ENCODE measurements around the gene ZNF860.

ZNF860 gene

GRCh38 chr3:31974964-31975363 lies 6.6 kb upstream of the ZNF860 start:
- no peak for TF ChIP-seq CTCF (IDR thresholded peaks at IDR 0.05; ENCODE audit: control insufficient read depth, insufficient read depth, low read depth, low read length, missing control alignments)
- H3K4me3 ChIP-seq (ENCODE audit: control insufficient read depth, low read depth, low read length): no peak overlapping the region
- DNase-seq (ENCODE audit: low read depth): no peak

- TF ChIP-seq CTCF (IDR thresholded peaks at IDR 0.05; ENCODE audit: control insufficient read depth, insufficient read depth, low read depth, low read length, missing control alignments): no peak
- H3K4me3 ChIP-seq (ENCODE audit: control insufficient read depth, low read depth, low read length): no peak overlapping the region
- DNase-seq (ENCODE audit: low read depth): no peak
Observed at GRCh38 chr3:31976302-31976701, 5.2 kb upstream of the ZNF860 start.

DNA sequence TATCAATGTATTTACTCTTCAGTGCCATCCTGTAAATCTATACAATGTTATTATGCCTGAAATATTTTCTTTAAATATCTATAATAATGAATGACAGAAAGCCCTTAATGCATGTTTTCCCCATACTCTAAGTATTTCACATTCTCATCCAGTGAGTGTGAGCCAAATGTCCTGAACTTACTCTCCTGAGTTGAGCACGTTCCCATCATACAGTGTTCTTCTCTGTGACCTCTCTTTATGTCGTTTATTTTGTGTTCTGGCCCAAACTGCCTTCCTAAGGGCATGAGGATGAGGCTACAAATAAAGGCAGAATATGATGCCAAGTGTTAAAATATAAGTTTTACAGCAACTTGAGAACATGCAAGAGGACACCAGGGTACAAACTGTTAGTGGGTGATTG lies 3.8 kb upstream of the ZNF860 start:
- DNase-seq (ENCODE audit: low read depth): no peak
- no peak overlapping the region for H3K4me3 ChIP-seq (ENCODE audit: control insufficient read depth, low read depth, low read length)
- no peak for TF ChIP-seq CTCF (IDR thresholded peaks at IDR 0.05; ENCODE audit: control insufficient read depth, insufficient read depth, low read depth, low read length, missing control alignments)

DNA sequence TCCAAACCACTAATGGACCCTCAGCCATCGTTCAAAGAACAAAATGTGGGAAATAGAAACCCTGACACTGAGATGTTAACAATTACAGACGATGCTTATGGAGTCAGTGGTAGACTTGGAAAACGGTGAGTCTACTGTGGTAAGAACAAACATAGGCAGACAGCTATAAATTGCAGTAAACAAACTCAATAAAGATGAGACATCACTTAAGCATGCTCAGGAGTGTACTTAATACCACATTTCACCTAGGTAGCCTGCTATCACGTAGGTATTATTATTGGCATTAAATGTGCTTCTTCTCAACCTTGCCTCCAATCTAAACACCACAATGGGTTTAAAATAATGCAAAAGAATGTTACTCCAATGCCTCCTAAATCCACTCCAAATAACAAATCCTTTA lies 3.0 kb upstream of the ZNF860 start:
- no peak overlapping the region for H3K4me3 ChIP-seq (ENCODE audit: control insufficient read depth, low read depth, low read length)
- no peak for TF ChIP-seq CTCF (IDR thresholded peaks at IDR 0.05; ENCODE audit: control insufficient read depth, insufficient read depth, low read depth, low read length, missing control alignments)
- no peak for DNase-seq (ENCODE audit: low read depth)

GRCh38 chr3:31979001-31979697 lies 2.4 kb upstream of the ZNF860 start:
- no peak for TF ChIP-seq CTCF (IDR thresholded peaks at IDR 0.05; ENCODE audit: control insufficient read depth, insufficient read depth, low read depth, low read length, missing control alignments)
- H3K4me3 ChIP-seq (ENCODE audit: control insufficient read depth, low read depth, low read length): no peak overlapping the region

DNA sequence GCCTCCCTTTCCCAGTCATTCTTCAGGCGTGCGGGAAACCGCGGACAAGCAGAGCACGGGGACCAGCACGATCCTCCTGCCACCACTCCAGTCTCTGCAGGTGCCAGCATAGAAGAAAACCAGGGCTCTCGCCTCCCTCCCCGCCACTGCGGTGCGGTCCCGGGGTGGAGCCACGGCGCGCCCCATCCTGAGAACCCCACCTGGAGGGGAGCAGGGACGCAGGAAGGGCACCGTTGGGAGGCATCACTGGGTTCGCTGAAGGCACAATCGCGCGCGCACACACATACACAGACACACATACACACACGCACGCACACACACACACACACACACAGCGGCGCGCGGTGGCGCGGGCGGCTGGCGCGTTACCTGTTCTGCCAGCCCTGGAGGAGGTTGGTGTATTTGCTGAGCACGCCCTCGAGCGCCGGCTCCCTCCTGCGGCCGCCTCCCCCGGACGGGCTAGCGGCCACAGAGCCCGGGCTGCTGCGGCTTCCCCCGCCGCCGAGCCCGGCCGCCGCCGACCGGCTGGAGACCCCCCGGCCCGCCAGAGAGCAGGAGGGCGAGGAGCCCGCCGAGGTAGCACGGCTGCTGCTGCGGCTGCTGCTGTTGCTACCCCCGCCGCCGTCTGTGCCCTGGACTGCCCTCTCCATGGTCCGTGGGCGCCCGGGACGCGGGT lies 882 bp upstream of the ZNF860 start:
- no peak for TF ChIP-seq CTCF (IDR thresholded peaks at IDR 0.05; ENCODE audit: control insufficient read depth, insufficient read depth, low read depth, low read length, missing control alignments)
- DNase-seq (ENCODE audit: low read depth): no peak
- H3K4me3 ChIP-seq (ENCODE audit: control insufficient read depth, low read depth, low read length): peak overlapping the region; percentile 99

More at GRCh38 chr3:31979001-31979697, 2.4 kb upstream of the ZNF860 start:
- DNase-seq (ENCODE audit: low read depth): no peak

All from AG09309 (cell line).